GM12892 (cell line): ENCODE results near the gene TMPRSS12.
"Not testable (repeated sequence)": the region's sequence is repeated elsewhere in the genome, so short reads cannot be mapped to it uniquely, and the experiment has no call there.

ENCODE experiments used
- DNase-seq: peaks from one replicate; pipeline ENCODE4 v3.0.0; 2011; ENCODE audit not compliant: insufficient read length
- FAIRE-seq: peaks from 2 replicates; lab custom pipeline; 2011; peaks lifted over from hg19 to GRCh38; lab: Jason Lieb, UNC
- POLR2A ChIP-seq: IDR thresholded peaks from 2 replicates; pipeline ENCODE4 v1.6.1; 2011; ENCODE audit warnings: low read depth, low read length, control low read depth
- POLR2AphosphoS5 ChIP-seq: IDR thresholded peaks from 2 replicates; pipeline ENCODE4 v1.6.1; 2011; ENCODE audit warnings: low read depth, low read length, control low read depth
- TAF1 ChIP-seq: IDR thresholded peaks from 2 replicates; pipeline ENCODE4 v1.6.1; 2011; ENCODE audit warnings: low read depth, mild to moderate bottlenecking, control low read depth, low read length, borderline replicate concordance

Gene TMPRSS12

DNA sequence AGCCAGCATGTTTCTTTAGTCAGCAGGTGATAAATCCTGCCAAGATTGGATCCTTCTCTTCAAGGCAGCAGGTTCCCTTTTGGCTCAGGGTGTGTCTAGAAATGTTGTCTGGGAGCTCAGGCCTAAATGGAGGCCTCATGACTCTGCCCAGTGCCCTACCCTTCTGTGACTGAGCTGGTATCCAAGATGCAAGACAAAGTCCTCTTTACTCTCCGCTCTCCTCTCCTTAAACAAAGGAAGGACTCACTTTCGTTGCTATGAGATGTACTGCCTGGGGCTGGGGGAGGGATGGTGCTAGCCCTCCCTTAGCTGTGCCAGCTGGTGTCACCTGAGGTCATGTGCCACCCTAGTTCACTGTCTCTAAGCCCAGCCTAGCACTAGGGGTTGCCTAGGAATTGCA lies 13.8 kb upstream of the TMPRSS12 start:
- TF ChIP-seq POLR2AphosphoS5 (no peak), TAF1 (no peak), POLR2A (no peak)
- FAIRE-seq (no peak), DNase-seq (no peak)

DNA sequence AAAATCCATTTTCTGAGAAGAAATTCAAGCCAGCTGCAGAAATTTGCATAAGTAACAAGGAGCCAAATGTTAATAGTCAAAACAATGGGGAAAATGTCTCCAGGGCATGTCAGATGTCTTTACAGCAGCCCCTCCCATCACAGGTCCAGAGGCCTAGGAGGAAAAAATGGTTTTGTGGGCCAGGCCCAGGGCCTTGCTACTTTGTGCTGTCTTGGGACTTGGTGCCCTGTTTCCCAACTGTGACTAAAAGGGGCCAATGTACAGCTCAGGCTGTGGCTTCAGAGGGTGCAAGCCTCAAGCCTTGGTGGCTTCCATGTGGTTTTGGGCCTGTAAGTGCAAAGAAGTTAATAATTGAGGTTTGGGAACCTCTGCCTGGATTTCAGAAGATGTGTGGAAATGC lies 8.9 kb upstream of the TMPRSS12 start:
- DNase-seq, FAIRE-seq: not testable (repeated sequence)

- TF ChIP-seq TAF1 = no peak
- no peak for TF ChIP-seq POLR2A
- TF ChIP-seq POLR2AphosphoS5 = no peak
- DNase-seq (no peak), FAIRE-seq (no peak)
Measured at GRCh38 chr12:50839042-50839441, 3.7 kb upstream of the TMPRSS12 start.

DNA sequence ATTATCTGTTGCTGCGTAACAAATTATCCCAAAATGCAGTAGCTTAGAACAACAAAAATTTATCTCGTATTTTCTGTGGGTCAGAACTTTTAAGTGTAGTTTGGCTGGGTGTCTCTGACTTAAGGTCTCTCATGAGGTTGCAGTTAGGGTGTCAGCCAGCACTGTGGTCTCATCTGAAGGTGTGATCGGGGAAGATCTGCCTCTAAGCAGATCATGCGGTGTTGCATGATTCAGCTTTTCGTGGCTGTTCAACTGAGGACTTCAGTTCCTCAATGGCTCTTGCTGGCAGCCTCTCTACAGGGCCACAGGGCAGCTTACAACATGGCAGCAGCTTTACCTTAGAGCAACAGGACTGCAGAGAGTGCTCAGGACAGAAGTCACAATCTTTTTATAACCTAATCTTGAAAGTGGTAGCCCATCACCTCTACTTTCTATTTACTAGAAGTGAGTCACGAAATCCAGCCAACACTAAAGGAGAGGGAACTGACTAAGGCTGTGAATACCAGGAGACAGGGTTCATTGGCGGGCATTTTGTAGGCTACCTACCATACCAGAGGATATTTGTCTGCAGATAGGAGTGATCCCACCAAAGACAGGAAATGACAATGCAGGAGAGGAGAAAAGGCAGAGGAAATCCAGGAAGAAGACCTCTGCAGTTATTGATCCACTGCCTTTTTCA lies 1.8 kb upstream of the TMPRSS12 start:
- TF ChIP-seq TAF1 (no peak), POLR2A (no peak), POLR2AphosphoS5 (no peak)
- no peak for DNase-seq
- no peak for FAIRE-seq

DNA sequence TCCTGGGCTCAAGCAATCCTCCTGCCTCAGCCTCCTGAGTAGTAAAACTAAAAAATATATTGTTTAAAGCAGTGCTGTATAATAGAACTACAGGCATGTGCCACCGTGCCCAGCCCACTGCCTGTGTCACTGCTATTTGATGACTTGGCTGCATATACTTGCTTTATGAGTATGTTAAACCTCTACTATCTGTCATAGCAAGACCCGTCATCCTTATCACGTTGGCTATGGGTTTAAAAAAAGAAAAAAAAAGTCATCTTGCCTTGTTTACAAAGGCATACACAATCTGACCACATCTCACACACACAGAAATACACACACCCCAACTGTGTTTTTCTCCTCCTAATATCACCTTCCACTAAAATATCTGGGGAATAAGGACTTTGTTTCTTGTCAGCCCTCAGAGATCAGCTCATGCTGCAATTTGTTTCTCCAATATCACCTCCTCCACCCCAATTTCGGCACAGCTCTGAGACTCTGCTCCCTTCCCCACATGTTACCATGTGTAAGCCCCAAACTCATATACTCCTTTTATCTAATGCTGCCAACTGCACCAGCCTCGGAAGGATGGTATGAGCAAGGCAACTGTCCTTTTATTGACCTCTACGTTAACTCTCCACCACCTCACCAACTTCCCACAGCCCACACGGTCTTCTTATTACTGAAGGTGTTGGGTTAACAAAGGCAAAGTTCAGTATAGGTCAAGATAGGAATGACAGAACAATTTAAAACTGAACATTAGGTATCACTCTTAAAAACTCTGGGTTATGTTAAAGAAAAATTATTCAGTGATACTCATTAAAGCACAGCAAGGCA lies 802 bp upstream of the TMPRSS12 start:
- DNase-seq = no peak
- TF ChIP-seq TAF1 (no peak), POLR2AphosphoS5 (no peak), POLR2A (no peak)

DNA sequence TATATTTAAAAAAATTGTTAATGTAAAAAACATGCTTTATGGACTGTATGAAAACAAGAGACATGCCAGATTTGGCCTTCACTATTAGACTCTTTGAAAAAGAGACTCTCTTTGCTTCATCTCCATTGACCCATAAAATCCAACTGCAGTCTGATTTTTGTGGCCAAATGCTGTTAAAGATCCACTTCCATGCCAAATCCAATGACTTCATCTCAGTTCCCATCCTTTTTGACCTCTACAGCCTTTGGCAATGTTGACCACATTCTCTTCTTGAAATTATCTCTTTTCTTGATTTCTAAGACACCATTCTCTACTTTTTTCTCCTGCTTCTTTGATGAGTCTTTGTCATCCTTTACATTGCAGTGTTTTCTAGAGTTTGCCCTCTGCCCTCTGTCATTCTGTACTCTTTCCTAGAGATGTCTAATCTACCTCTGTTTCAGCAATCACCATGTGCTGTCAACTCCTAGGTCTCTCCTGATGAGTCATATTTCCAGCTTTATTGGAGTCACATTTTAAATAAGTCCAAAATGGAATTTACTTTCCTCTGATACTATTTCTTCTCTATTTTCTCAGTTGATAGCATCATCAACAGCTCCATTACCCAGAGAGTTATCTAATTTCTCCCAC lies 2.4 kb downstream of the TMPRSS12 start:
- no peak for DNase-seq
- no peak for FAIRE-seq

More for the DNA sequence above, 802 bp upstream of the TMPRSS12 start:
- FAIRE-seq = no peak

GRCh38 chr12:50848963-50849362 lies 6.2 kb downstream of the TMPRSS12 start:
- DNase-seq (no peak), FAIRE-seq (no peak)
- no peak for TF ChIP-seq TAF1
- no peak for TF ChIP-seq POLR2A
- no peak for TF ChIP-seq POLR2AphosphoS5

More for the DNA sequence above, 2.4 kb downstream of the TMPRSS12 start:
- TF ChIP-seq POLR2A = no peak
- TF ChIP-seq TAF1 = no peak
- TF ChIP-seq POLR2AphosphoS5 = no peak

GRCh38 chr12:50855218-50855617 lies 12.5 kb downstream of the TMPRSS12 start:
- FAIRE-seq, DNase-seq: not testable (repeated sequence)

DNA sequence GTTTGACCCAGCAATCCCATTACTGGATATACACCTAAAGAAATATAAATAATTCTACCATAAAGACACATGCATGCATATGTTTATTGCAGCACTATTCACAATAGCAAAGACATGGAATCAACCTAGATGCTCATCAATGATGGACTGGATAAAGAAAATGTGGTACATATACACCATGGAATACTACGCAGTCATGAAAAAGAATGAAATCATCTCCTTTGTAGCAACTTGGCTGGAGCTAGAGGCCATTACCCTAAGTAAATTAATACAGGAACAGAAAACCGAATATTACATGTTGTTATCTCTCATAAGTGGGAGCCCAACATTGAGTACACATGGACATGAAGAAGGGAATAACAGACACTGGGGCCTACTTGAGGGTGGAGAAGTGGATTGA lies 13.0 kb downstream of the TMPRSS12 start:
- FAIRE-seq, DNase-seq: not testable (repeated sequence)

DNA sequence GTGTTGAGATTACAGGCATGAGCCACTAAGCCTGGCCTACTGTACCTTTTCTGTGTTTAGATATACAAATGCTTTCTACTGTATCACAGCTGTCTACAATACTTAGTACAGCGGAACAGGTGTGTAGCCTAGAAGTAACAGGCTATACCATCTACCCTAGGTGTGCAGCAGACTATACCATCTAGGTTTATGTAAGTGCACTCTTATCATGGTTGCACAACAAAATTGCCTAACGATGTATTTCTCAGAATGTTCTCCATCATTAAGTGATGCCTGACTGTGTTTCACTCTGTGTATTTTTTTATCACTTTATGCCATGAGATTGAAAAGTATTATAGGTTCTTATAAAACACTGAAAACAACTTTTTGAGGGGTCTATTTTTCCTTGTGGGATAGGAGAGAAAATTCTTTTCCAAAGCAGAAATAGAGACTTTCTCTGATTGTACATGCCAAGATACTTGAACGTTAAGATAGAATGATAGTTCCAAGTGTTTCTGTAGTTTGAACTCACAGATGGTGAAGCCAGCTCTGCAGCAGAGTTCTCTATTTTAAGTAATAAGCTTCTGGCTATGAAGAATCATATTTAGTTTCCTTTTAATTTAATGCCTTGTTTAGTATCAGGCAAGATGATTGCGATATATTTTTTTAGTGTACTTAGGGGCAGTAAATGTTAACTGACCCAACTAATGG lies 17.0 kb downstream of the TMPRSS12 start:
- FAIRE-seq (no peak), DNase-seq (no peak)
- TF ChIP-seq TAF1 (no peak), POLR2AphosphoS5 (no peak), POLR2A (no peak)

DNA sequence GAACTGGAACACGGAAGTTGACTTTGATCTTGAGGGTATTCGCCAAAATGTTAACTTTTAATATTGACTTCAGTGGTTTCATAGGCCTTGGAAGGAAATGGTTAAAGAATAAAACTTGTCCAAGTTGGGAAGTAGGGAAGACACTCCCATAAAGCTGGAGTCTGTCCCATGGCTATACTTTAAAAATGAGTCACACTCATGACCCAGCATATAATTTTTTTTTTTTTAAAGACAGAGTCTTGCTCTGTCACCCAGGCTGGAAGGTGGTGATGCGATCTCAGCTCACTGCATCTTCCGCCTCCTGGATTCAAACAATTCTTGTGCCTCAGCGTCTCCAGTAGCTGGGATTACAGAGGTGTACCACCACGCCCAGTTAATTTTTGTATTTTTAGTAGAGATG lies 19.6 kb downstream of the TMPRSS12 start:
- DNase-seq (no peak), FAIRE-seq (no peak)
- TF ChIP-seq POLR2A = no peak
- no peak for TF ChIP-seq TAF1
- TF ChIP-seq POLR2AphosphoS5 = no peak

DNA sequence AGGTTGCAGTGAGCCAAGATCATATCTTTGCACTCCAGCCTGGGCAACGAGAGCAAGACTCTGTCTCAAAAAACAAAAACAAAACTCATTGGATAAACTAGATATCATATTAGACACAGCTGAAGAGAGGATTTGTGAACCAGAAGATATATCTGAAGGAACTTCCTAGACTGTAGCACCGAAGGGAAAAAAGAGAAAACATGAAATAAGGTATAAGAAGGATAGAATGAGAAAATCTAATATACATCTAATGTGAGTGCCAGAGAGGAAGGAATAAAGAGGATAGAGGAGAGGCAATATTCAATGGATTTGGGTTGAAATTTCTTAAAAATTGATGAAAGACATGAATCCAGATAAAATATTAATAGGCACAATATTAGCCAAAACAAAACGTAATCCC lies 22.5 kb downstream of the TMPRSS12 start:
- TF ChIP-seq TAF1 (no peak), POLR2AphosphoS5 (no peak)
- no peak for FAIRE-seq
- no peak for DNase-seq

- not testable (repeated sequence) for DNase-seq, FAIRE-seq
Measured at GRCh38 chr12:50868881-50869280, 26.2 kb downstream of the TMPRSS12 start.
